NB4 (cell line): ENCODE measurements around the gene MICAL3.
A peak's percentile ranks its signal among the peaks of the same experiment; 100 is the strongest.

ENCODE experiments used
- DNase-seq: peaks from one replicate; pipeline ENCODE4 v3.0.0; 2010; ENCODE audit warnings: low read depth
- H3K4me3 ChIP-seq: one replicate; pipeline ENCODE4 v1.5.1; 2011; ENCODE audit warnings: mild to moderate bottlenecking, low read depth, low read length, moderate library complexity
- CTCF ChIP-seq: IDR thresholded peaks from one replicate; pipeline ENCODE4 v1.5.1; 2012; ENCODE audit warnings: low read depth, low read length
- MAX ChIP-seq: IDR thresholded peaks from 2 replicates; pipeline ENCODE4 v1.6.1; 2011; ENCODE audit warnings: low read depth, low read length
- MYC ChIP-seq: IDR thresholded peaks from 2 replicates; pipeline ENCODE4 v1.6.1; 2011; ENCODE audit warnings: low read depth, low read length
- POLR2A ChIP-seq: IDR thresholded peaks from 2 replicates; pipeline ENCODE4 v1.6.1; 2011; ENCODE audit warnings: mild to moderate bottlenecking; ENCODE audit not compliant: insufficient read length; ENCODE audit errors: extremely low read depth

The MICAL3 gene

GRCh38 chr22:17743661-17744411 is 280.5 kb downstream of the MICAL3 start:
- TF ChIP-seq MYC (no peak), CTCF (no peak), POLR2A (no peak), MAX (no peak)
- no peak overlapping the region for H3K4me3 ChIP-seq

GRCh38 chr22:17742527-17742902 is 281.8 kb downstream of the MICAL3 start:
- TF ChIP-seq MYC (no peak), CTCF (peak; percentile 78), POLR2A (no peak), MAX (no peak)
- H3K4me3 ChIP-seq, result no peak overlapping the region
- DNase-seq, result peak; percentile 70

More at GRCh38 chr22:17743661-17744411, 280.5 kb downstream of the MICAL3 start:
- no peak for DNase-seq

GRCh38 chr22:17741866-17742526 is 282.4 kb downstream of the MICAL3 start:
- H3K4me3 ChIP-seq, result no peak overlapping the region
- no peak for DNase-seq
- TF ChIP-seq POLR2A (no peak), CTCF (no peak), MAX (no peak), MYC (no peak)

GRCh38 chr22:17739196-17739975 is 285.0 kb downstream of the MICAL3 start:
- H3K4me3 ChIP-seq, result no peak overlapping the region
- no peak for TF ChIP-seq MAX
- no peak for TF ChIP-seq MYC
- no peak for TF ChIP-seq CTCF
- no peak for TF ChIP-seq POLR2A
- DNase-seq, result no peak

- TF ChIP-seq MAX, result no peak
- no peak for TF ChIP-seq POLR2A
- TF ChIP-seq CTCF, result no peak
- TF ChIP-seq MYC, result no peak
- DNase-seq, result no peak
- H3K4me3 ChIP-seq, result no peak overlapping the region
Observed at GRCh38 chr22:17738386-17739128, 285.8 kb downstream of the MICAL3 start.
